Tibial nerve (tissue), 4 donors: ENCODE data around the gene TMA7. TPM values are rescaled to one million over a fixed set of nuclear protein-coding genes. Genes with fewer than 3 reads are reported as not detected.

Experiments
- DNase-seq, 2 donors: peaks; one replicate each; pipeline ENCODE4 v3.0.0-alpha.2; 2019; ENCODE audit warnings: low spot score in 2 of 2
- H3K27ac ChIP-seq, 4 donors: fragments of 200-600 bp; sonication (generic) in 3 of 4; one replicate each; pipeline ENCODE4 v1.5.1; 2017 to 2019; ENCODE audit warnings: mild to moderate bottlenecking in 1 of 4
- H3K27me3 ChIP-seq, 2 donors: fragments of 200-600 bp; sonication (generic) in 1 of 2; one replicate each; pipeline versions ENCODE4 v1.5.1 to v1.6.0; 2017 to 2019
- H3K36me3 ChIP-seq, 3 donors: fragments of 200-600 bp; sonication (generic); one replicate each; pipeline ENCODE4 v1.5.1; 2018 to 2019
- H3K4me1 ChIP-seq, 4 donors: fragments of 200-600 bp; sonication (generic) in 3 of 4; one replicate each; pipeline ENCODE4 v1.5.1; 2017 to 2019
- H3K4me3 ChIP-seq, 4 donors: fragments of 200-600 bp; sonication (generic) in 3 of 4; one replicate each; pipeline ENCODE4 v1.5.1; 2017 to 2019; ENCODE audit warnings: mild to moderate bottlenecking in 1 of 4, moderate library complexity in 1 of 4
- H3K9me3 ChIP-seq, 4 donors: fragments of 200-600 bp; sonication (generic) in 3 of 4; one replicate each; pipeline ENCODE4 v1.5.1; 2017 to 2019
- EP300 ChIP-seq, 2 donors: sonication (generic); formaldehyde crosslinking; IDR thresholded peaks; one replicate each; pipeline ENCODE4 v1.6.1; 2017; ENCODE audit warnings: antibody characterized with exemption in 2 of 2, mild to moderate bottlenecking in 1 of 2
- POLR2A ChIP-seq, 2 donors: fragments of 450-650 bp; IDR thresholded peaks; one replicate each; pipeline ENCODE4 v1.6.1; 2017; ENCODE audit warnings: antibody characterized with exemption in 2 of 2, mild to moderate bottlenecking in 2 of 2, moderate library complexity in 2 of 2
- WGBS, 2 donors: methylation state at CpG; one replicate each; pipeline ENCODE4 v1.1.5; 2018; 5-methylcytosine and 5-hydroxymethylcytosine counted together
- total RNA-seq, 4 donors: library from RNA; depleted of rRNA; stranded (reverse); fragments of >200 nt; gene quantifications; one replicate each; pipeline ENCODE4 v1.1.0, GENCODE V29; 2016
- TF ChIP-seq, protein P1 (sequence below), 5 experiments: fragments of 200-600 bp in 3 of 5; fragments of 450-650 bp in 2 of 5; sonication (generic) in 3 of 5; IDR thresholded peaks; one replicate each; pipeline ENCODE4 v1.5.1; 2016 to 2019; ENCODE audit warnings: antibody characterized with exemption in 5 of 5, mild to moderate bottlenecking in 3 of 5, moderate library complexity in 2 of 5

The TMA7 gene
- total RNA-seq, 4 donors from 2014 or later = 212 to 380 (median 291) TPM

DNA sequence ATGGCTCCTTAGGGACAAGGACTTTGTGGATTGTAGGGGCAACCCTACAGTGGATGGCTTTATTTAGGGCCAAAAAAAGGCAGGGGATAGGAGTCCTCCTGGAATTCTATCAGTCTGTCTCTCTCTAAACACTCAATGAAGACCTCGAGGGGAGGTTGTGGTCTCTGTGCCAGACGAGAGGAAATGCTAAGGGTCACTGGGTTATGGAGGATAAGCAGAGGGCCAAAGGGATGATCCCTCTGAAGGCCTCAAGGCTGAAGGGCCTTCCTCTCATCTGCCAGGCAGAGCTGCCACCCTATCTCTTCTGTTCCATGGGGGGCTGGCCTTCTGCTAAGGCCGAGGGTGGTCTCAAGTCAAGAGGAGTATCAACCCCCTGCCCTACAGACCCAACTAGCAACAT, 37.1 kb upstream of the TMA7 start:
- H3K27me3 ChIP-seq = no peaks in the 10 kb centered on the region
- peak in 1 of 2 donors; percentile 8 for DNase-seq
- H3K9me3 ChIP-seq = no peaks in the 10 kb centered on the region
- no peak overlapping the region for H3K4me3 ChIP-seq
- H3K27ac ChIP-seq = peak overlapping the region; percentile 66 to 90 (median 84)
- peaks cover 0 to 21% (median 10%) of the 10 kb centered on the region in 4 donors for H3K4me1 ChIP-seq
- WGBS, 2 donors = 49 to 63% methylated on average over 3 of the region's 3 CpGs
- TF ChIP-seq POLR2A (IDR thresholded peaks at IDR 0.05) = no peak
- TF ChIP-seq, protein P1, sequence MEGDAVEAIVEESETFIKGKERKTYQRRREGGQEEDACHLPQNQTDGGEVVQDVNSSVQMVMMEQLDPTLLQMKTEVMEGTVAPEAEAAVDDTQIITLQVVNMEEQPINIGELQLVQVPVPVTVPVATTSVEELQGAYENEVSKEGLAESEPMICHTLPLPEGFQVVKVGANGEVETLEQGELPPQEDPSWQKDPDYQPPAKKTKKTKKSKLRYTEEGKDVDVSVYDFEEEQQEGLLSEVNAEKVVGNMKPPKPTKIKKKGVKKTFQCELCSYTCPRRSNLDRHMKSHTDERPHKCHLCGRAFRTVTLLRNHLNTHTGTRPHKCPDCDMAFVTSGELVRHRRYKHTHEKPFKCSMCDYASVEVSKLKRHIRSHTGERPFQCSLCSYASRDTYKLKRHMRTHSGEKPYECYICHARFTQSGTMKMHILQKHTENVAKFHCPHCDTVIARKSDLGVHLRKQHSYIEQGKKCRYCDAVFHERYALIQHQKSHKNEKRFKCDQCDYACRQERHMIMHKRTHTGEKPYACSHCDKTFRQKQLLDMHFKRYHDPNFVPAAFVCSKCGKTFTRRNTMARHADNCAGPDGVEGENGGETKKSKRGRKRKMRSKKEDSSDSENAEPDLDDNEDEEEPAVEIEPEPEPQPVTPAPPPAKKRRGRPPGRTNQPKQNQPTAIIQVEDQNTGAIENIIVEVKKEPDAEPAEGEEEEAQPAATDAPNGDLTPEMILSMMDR (IDR thresholded peaks at IDR 0.05) = no peak
- TF ChIP-seq EP300 (IDR thresholded peaks at IDR 0.05) = no peak
- peaks cover 0 to 52% (median 0%) of the 10 kb centered on the region in 3 donors for H3K36me3 ChIP-seq

DNA sequence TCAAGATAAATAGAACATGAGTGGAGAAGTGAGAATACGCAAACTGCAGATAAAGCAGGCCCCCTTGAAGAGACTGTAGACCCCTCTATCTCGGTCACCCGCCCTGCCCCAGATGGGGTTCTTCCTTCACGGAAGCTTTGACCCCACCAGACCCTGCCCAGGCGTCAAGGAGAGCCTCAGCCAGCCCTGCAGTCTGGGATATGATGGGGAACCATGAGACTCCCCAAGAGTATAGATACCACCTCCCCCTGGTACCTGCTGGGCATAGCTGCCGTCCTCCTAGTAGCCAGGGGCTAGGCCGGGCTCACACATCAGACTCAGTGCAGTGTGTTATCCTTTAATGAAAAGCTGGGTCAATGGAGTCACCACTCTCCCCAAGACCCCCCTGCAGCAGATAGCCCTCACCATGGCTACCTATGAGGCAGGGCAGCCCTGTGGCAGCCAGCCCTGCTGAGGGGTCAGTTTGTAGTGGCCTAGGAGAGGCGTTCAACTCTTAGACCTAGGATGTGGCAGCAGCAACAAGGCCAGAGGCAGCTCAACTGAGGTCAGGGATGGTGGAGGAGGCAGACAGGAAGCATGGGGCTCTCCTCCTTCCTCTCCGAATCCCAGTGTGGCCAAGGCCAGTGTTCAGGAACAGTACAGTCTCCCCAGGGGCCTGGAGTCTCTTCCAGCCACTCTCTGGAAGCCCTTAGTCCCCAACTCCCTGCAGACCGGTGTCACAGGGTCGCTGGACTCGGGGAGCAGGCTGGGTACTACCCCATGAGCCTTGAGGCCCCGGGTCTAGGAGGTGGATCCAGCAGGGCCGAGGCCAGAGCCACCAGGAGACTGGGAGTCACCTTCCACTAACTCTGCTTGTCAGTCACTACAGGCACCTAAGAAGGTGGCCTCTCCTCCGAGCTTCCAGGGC, 36.3 kb upstream of the TMA7 start:
- Histone ChIP-seq H3K4me1 (peaks cover 0 to 21% (median 10%) of the 10 kb centered on the region in 4 donors), H3K36me3 (peaks cover 0 to 61% (median 0%) of the 10 kb centered on the region in 3 donors), H3K9me3 (no peaks in the 10 kb centered on the region), H3K27ac (peak overlapping the region in 3 of 4 donors; percentile 8 to 90 (median 88)), H3K27me3 (no peaks in the 10 kb centered on the region), H3K4me3 (no peak overlapping the region)
- peak in 1 of 2 donors; percentile 11 for DNase-seq
- WGBS, 2 donors = 83 to 86% methylated on average over 15 of the region's 15 CpGs
- TF ChIP-seq EP300 (IDR thresholded peaks at IDR 0.05) (no peak), POLR2A (IDR thresholded peaks at IDR 0.05) (no peak)
- TF ChIP-seq, protein P1 (IDR thresholded peaks at IDR 0.05) = no peak

DNA sequence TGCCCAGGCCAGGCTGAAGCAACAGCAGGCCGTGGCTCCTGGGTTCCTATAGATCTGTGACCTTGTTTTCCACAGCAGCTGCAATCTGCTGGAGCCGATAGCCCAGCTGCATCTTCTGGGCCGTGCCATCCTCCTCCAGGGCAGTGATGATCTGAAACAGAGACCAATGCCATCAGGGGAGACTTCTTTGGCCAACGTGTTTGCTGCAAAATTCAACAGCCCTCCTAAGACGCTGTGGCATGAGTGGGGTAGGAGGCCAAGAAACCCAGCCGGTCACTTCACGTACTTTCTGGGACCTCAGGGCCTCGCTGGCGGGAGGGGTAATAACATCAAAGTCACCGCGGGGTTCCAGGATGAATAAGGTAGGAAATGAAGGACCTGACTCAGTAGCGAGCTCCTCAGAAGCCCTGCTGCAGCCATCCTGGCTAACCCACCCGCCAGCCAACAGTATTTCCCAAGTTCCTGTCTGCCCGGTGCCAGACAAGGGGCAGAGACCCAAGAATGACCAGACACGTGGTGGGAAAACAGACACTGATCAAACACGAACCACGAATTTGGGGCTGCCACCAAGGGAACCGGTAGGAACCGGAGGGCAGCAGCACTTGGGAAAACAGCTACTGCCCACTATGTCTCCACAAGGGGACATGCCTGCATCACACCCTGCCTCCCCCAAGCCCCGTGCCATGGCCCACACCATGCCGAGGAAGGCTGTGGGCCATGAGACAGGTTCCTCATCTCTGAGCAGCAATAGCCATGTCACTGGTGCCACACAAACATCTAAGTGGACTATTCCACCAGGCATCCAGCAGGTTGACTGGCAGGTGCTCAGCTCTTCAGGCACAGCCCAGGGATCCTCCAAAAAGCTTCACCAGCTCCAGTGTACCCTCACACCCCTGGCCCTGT, 35.4 kb upstream of the TMA7 start:
- Histone ChIP-seq H3K4me1 (peaks cover 0 to 21% (median 10%) of the 10 kb centered on the region in 4 donors), H3K27ac (peak overlapping the region in 2 of 4 donors; percentile 88 to 90)

DNA sequence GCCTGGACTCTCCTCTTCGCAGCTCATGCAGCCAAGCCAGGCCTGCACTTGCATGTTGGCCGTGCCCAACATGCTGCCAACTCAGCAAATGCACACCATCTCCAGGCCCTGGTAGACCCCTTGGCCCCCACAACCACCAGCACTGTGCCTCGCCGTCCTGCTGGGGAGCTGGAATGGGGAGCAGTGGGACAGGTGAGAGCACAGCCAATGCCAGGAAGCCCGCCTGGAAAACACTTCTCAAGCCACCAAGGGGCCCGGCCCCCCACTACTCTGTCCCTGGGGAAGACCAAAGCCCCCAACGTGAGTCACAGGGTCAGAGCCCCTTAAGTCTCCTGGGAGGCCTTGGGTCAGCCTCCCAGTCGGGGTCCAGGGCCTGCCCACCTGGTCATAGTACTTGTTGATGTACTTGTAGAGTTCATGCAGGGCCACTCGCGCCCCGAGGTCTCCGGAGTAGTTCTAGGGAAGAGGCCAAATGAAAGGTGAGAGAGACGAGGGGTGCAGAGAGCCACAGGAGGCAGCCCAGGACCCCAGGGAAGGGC, 34.6 kb upstream of the TMA7 start:
- peaks cover 0 to 77% (median 0%) of the 10 kb centered on the region in 3 donors for H3K36me3 ChIP-seq
- peak in 1 of 2 donors; percentile 11 for DNase-seq
- peaks cover 0 to 21% (median 10%) of the 10 kb centered on the region in 4 donors for H3K4me1 ChIP-seq
- no peaks in the 10 kb centered on the region for H3K9me3 ChIP-seq
- peak overlapping the region in 1 of 4 donors; percentile 88 for H3K27ac ChIP-seq
- no peak for TF ChIP-seq POLR2A (IDR thresholded peaks at IDR 0.05)
- no peak for TF ChIP-seq EP300 (IDR thresholded peaks at IDR 0.05)
- TF ChIP-seq, protein P1 (IDR thresholded peaks at IDR 0.05) = no peak
- no peaks in the 10 kb centered on the region for H3K27me3 ChIP-seq
- WGBS, 2 donors = 79 to 88% methylated on average over 7 to 13 of the region's 13 CpGs
- no peak overlapping the region for H3K4me3 ChIP-seq

More for the DNA sequence above, 35.4 kb upstream of the TMA7 start:
- no peaks in the 10 kb centered on the region for H3K9me3 ChIP-seq
- no peaks in the 10 kb centered on the region for H3K27me3 ChIP-seq
- H3K36me3 ChIP-seq = peaks cover 0 to 70% (median 0%) of the 10 kb centered on the region in 3 donors
- DNase-seq = peak in 1 of 2 donors; percentile 11
- no peak overlapping the region for H3K4me3 ChIP-seq
- TF ChIP-seq POLR2A (IDR thresholded peaks at IDR 0.05) (no peak), EP300 (IDR thresholded peaks at IDR 0.05) (no peak)
- TF ChIP-seq, protein P1 (IDR thresholded peaks at IDR 0.05) = no peak
- 77 to 83% methylated on average over 19 to 21 of the region's 21 CpGs for WGBS, 2 donors
